HG03196 (cell line): ENCODE data around the gene RSAD2.
"Not testable (repeated sequence)": the region's sequence is repeated elsewhere in the genome, so short reads cannot be mapped to it uniquely, and the experiment has no call there.

ENCODE experiments used
- ATAC-seq: cut with Tn5 transposase; IDR thresholded peaks from one replicate; pipeline ENCODE4 v1.9.1; 2021; ENCODE audit not compliant: unreplicated experiment

RSAD2 gene

DNA sequence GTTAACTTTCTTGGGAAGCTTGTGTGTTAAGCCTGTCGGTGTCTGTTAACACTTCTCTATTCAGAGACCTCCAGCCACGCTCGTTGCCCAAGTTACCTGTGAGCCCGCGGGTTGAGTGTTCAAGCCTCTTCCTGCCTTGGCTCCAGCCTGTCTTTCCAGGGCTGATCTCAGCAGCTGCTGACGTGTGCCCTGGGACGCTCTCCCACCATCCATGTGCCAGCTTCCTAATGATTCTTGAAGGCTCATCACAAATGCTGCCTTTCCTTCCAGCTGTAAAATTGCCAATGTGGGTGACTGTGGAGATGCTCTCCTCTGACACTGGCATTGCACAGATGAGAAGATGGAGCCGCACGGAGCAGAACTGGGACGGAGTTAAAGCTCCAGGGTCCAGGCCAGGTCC, 45.7 kb downstream of the RSAD2 start:
- ATAC-seq: no peak

DNA sequence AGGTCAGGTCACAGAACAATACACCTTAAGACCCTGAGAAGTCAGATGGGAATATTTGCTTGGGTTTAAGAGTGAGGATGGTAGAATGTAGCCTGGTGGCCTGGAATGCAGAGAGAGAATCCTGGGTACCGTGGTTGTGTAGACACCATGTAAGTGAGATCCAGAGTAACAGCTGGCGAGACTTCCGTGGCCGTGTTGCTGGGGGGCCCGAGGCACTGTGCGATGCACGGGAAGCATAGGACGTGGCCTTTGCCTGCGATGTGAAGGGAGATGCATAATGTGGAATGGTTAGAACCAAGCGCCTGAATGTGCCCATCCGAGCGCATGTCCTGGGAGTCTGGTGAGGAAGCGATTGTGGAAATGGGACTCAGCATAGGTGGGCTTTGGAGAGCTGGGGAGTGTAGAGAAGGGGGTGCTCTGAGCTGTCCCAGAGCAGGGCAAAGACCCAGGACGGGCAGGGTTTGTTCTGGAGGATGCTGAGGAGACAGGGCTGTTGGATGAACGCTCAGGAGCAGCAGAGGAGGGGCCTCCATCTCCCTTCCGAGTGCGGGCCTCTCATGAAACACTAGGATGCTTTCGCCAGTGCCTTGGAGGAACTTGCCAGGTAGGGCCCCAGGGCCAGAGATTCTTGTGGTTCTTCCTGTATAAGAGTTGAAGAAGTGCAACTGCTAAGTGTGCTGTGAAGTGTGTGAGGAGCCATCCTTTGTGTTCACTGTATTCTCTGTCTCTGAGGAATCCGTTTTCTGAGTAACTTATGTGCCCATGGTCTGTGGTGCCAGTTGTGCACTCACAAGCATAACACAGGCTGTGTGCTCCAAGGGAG, 46.7 kb downstream of the RSAD2 start:
- no peak for ATAC-seq

DNA sequence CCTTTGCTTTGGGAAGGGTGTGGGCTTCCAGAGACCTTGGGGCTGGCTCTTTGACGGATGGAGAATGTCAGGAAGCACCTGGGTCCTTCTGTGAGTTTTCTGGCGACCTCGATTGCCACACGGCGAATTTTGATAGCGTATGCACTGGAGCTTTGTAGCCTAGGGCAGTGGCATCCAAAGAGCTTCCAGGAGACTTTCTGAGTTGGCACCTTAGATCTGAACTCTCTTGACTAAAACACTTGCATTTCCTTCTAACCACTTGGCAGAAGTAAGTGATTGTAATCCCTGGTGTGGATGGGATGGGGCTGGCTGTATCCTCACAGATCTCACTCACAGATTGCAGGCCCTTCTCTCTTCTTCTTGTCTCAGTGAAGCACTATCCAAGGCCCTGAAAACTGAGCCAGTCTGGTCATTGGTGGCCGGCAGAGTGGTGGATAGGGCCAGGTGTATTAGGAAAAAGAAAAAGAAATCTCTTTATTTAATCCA, 47.4 kb downstream of the RSAD2 start:
- no peak for ATAC-seq

DNA sequence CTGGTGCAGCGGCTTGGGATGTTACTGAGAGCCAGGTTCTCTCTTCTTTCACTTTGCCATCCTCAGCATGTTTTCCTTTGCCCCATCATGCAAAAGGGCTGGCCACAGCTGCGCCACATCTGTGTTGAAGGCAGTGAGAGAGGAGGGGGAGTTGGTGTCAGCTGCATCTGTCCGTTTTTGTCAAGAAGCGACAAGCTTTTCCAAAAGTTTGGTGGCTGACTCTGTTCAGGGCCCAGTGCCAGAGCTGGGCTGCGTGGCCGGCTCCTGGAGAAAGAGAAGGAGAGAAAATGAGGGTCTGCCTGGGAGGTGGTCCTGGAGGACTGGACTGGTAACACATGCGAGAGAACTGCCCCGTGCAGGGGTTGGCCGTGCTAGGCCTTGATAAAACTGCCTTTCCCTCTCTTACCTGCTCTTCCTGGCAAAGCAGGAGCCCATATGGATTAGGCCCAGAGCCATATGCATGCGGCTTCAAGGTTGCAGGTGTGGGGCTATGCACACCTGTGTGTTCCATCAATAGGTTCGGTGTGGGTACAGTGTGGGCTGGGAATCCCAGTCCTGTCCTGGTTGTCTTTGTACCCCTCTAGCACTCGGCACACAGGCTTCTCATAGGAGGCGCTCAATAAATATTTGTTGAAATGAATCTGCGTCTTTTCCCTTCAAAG, 48.6 kb downstream of the RSAD2 start:
- ATAC-seq: no peak

DNA sequence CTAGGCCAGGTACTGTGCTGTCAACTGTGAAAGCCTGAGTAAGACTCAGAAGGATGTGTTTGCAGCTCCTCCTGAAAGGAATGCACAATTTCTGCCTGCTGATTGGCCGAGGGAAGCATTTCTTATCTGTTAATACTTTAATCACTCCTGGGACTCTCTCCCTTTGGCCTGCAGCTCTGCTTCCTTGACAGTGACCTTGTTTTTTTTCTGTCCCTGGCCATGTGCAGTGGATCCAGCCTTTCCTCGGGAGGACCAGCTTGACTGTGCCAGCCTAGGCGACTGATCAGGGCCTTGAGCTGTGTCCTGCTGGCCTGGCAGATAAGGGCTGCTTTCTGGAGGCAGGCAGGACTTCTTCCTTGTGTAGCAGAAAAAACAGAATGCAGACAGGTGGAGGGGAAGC, 49.6 kb downstream of the RSAD2 start:
- no peak for ATAC-seq

DNA sequence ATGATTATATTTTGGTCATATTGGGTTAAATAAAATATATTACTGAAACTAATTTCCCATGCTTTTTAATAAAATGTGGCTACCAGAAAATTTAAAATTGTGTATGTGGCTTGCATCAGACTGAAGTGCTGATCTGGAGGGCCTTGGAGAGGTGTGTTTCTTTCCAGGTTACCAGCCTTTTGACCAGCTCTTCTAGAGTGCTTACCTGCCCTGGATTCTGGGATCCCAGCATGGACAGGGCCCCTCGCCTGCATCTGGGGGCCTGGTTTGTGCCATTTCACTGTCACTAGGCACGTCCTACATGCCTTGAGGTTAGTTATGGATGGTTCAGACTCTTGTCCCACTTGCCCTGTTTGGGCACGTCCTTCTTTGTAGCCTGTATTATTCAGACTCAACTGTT, 50.2 kb downstream of the RSAD2 start:
- no peak for ATAC-seq

DNA sequence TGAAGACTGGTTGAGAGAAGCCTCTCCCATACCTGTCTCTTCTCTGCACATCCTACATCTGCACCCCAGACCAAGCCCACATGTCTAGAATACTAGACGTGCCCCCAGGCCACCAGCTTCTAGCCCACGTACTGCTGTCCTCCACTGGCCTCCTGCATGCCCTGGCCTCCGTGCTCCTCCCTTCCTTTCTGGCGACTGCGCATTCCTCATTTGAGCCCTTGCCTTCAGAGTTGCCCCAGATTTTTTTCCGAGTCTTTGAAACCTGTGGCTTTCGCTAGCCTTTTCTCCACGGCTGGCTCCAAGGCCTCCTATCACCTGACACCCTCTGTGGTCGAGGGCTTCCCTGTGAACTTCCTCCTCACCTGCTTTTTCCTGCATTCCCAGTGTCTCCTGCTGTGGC, 50.9 kb downstream of the RSAD2 start:
- ATAC-seq: no peak

DNA sequence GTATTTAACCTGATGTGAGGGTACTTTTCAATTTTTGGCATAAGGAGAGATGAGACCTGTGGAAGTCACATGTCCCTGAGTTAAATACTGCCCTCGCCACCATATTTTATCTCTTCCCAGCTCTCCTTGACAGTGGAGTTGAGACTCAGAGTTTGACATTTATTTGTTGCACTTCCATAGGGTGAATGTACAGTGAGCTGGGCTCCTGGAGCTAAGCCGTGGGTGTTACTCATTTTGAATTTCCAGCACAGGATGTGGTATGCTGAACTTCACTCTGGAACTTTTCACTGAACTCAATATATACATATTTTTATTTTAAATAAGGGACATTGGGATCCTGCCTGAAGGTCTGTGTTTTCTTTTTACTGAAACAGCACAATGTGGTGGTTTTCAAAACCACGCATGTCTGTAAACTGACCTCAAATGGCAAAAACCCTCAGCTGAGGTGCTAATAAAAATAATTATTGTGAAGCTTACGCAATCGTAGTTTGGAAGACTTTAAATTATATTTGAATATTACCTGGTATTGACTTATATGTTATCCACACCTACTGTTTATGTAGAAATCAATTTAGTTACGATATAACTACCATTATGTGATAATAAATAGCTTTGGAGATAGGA, 51.7 kb downstream of the RSAD2 start:
- ATAC-seq: no peak

DNA sequence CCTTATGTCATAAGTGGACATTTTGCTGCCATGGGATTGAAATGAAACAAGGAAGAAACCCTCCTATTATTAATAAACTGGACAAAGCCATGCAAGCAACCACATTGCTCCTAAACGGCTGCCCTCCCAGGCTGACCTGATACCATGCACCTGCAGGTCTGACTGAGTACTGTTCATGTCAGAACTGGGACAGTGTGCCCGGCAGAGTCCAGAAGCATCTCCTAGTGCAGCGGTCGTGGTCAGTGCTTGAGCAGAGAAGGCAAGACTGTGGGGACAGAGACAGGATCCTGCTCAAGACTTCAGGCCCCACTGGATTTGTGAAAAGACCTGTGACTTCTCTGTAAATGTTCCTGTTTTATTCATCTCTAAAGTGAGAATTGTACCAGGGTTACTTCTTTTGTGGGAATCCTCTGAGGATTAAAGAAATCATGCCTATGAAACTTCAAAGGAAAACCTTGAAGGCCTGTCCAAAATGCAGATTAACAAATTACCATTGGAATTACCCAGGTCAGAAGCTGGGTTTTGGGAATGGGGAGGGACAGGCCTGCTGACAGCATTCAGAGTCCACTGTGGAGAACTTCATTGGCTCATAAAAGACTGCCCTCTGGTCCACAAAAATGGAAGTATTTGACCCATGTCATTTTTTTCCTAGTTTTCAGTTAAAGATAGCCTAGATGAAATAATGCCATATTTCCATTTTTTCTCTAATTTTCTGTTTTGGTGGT, 53.5 kb downstream of the RSAD2 start:
- no peak for ATAC-seq

DNA sequence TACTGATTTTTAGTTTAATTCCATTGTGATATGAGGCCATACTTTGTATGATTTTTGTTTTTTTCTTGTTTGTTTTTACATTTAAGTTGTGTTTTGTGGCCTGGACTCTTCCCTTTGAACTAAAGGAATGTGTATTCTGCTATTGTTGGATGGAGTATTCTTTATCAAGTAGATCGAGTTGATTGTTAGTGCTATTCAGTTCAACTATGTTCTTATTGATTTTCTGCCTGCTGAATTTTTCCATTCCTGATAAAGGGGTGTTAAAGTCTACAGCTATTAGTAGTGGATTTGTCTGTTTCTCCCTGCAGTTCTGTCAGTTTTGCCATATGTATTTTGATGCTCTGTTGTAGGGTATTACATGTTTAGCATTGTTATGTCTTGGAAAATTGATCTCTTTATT, 54.2 kb downstream of the RSAD2 start:
- ATAC-seq: no peak

DNA sequence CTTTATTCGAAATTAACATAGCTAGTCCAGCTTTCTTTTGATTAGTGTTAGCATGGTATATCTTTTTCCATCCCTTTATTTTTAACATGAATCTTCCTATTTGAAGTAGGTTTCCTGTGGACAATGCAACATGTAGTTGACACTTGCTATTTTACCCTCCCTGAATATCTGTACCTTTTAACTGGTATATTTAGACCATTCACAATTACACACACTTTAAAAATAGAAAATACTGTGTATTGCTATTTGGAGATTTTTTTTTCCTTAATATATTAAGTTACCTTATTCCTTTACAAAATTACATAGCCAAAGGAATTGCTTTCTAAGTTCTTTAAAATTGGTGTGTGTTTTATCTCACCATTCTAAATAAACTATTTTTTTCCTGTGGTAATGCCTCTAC, 54.6 kb downstream of the RSAD2 start:
- ATAC-seq: no peak

DNA sequence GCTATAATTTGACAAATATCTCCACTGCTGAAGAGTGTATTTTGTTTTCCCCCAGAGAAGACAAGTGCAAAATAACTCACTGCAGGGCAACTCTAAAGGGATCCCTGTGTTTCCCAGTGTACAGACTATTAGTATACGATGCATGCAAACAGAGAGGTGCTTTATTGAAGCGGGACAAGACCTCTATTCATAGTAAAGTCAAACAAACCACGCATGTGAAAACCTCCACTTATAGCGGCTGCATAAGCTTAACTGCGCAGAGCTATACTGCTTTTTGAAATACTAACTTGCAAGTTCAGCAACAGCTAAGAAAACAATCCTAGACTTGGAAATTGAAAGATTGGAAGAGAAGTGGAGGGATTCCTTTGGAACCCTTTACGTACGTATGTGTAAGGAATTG, 55.3 kb downstream of the RSAD2 start:
- no peak for ATAC-seq

DNA sequence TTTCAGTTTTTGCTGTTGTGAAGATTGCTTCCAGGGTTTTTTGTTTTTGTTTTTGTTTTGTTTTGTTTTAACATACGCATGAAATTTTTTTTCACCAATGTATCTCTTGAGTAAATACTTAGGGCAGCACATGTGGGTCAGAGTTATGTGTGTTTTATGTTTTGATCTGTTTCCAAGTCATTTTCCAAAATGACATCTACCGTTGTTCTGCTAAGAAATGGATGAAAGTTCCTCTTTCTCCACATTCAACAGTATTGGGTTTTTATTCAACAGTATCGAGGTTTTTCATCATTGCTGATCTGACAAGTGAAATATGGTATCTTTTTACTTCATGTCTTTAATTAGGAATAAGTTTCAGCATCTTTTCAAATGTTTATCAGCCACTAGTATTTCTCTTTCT, 56.3 kb downstream of the RSAD2 start:
- no peak for ATAC-seq

DNA sequence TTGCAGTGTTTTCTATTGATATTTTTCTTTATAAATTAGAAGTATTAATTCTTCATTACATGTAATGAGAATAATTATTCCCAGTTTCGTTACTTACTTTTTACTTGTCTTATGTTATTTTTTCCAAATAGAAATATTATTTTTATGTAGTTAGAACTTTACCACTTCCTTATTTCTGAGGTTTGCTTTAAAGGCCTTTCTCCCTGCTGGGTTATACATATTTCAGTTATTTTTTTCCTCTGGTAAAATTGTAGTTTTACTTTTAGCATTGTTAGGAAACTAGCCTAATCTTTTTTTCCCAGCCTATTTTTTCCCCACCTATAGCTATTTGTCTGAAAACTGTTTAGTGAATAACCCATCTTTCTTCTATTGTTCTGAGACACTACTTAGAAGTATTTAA, 56.8 kb downstream of the RSAD2 start:
- no peak for ATAC-seq

DNA sequence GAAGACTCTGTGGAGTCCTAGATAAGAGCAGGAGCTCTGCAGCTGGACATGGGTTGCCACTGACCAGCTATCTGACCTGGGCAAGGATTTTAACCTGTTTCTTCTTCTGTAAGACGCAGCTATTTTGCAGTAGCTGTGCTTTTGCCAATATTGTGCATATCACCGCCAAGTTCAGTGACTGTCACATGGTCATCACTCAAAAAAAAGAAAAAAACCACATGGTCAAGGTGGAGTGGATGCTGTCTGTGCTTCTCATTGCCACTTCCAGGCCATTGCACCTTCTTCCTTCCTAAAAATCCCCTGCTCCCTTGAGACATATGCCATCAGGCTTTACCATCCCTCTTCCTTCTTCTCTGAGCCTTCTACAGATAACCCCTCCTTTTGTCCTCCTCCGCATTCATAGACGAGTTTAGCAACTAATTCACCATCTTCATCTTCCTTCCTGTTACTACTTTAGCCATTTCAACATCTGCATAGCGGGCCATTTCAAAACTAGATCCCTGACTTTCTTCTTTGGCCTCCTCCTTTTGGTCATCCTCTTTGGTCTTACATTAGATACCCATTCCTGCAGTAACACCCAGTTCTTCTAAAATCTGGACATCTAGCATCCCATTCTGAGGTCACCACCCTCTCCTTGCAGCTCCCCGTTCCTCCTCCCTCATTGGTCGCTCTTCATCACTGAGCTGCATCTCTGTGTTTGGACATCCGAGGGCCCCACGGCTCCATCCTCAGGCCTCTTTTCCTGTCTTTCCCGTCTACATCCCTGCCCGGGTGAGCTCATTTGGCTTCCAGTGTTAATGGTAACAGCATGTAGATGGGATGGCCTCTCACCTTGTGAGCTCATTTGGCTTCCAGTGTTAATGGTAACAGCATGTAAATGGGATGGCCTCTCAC, 57.4 kb downstream of the RSAD2 start:
- no peak for ATAC-seq

DNA sequence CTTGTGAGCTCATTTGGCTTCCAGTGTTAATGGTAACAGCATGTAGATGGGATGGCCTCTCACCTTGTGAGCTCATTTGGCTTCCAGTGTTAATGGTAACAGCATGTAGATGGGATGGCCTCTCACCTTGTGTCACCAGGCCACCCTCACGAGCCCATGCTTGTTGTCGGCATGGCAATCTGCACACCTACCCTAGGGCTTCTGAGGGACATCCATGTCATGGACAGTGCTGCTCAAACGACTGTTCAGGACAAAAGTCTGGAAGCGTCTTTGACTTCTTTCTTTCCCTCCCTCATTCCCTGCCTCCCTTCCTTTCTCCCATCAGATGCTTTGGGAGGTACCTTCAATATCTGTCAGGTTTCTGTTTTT, 58.1 kb downstream of the RSAD2 start:
- not testable (repeated sequence) for ATAC-seq

DNA sequence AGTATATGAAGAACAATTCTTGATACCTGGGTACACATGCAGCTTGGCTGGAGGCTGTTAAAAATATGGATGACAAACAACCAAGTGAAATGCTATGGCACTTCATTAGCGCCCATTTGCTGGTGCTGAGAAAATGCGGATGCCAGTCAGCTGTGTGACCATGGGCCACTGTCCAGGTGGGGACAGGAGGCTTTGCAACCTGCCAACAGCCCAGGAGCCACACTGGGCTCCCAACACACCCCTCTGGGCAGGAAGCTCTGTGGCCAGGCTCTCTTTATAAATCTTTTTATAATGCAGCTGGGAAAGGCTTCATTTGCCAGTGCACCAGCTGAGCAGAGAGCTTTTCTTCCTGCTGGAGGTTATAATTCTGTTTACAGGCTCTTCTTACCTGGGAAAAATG, 59.6 kb downstream of the RSAD2 start:
- ATAC-seq: no peak

DNA sequence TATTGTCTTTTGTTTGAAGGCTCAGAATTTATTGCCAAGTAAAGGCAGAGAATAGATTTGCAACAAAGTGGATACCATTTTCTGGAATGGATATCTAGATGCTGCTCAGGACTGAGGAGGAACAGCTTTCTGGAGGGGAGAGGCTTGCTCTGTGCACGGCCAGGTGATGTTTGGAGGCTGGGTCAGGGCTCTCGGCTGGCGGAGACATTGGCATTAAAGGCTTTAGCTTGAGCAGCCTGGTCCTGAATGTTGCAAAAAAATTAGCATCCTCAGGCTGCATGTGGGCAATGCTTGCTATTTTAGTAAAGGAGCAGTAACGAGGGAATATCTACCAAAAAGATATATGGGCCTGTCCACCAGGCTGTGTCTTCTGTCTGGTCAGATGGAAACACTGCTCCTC, 60.0 kb downstream of the RSAD2 start:
- ATAC-seq: no peak

DNA sequence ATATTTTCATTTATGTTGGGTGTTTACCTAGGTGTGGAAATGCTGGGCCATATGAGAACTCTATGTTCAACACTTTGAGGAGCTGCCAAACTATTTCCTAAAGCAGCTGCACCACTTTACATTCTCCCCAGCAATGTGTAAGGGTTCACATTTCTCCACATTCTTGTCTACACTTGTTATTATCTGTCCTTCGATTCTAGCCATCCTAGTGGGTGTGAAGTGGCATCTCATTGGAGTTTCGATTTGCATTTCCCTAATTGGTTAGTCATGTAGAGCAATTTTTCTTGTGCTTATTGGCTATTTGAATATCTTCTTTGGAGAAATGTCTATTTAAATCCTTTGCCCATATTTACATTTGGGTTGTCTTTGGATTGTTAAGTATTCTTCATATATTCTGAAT, 61.5 kb downstream of the RSAD2 start:
- no peak for ATAC-seq

DNA sequence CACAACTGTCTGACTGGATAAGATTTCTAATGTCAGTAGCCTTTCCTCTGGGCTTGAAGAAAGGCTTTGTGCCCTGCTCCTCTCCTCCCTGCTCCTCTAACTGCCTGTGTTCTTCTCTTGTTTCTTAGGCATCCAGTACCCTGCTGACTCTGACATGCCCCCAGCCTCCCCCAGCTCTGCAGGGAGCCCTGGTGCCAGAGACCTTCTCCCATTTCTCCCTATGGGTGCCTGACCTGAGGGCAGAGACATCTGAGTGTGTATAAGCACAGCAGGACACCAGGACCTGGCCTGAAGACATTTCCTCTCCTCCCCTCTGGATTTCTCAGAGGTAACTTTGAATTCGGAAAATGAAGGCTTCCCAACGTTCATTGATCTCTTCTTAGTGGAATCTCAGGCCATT, 63.2 kb downstream of the RSAD2 start:
- ATAC-seq: no peak
